Measurements from ENCODE around the gene DCDC1.

GRCh38 chr11:30921811-30922210, 447.7 kb downstream of the DCDC1 start:
- TF ChIP-seq POLR2A (IDR thresholded peaks at IDR 0.05) (no peak), CTCF (IDR thresholded peaks at IDR 0.05) (no peak)
